Transverse colon (tissue), 4 donors: ENCODE measurements around the gene UNC5A. TPM values are rescaled to one million over a fixed set of nuclear protein-coding genes. Genes with fewer than 3 reads are reported as not detected.

Experiments used
- DNase-seq: peaks from one replicate; pipeline ENCODE4 v3.0.0-alpha.2; 2019
- H3K27ac ChIP-seq, 4 donors: fragments of 200-600 bp; sonication (generic); 2 replicates each; pipeline ENCODE4 v1.5.1; 2016 to 2018; ENCODE audit warnings: inconsistent platforms in 4 of 4
- H3K27me3 ChIP-seq: fragments of 200-600 bp; sonication (generic); 2 replicates; pipeline ENCODE4 v1.5.1; 2017; ENCODE audit warnings: inconsistent platforms
- H3K36me3 ChIP-seq, 4 donors: fragments of 200-600 bp; sonication (generic); 2 replicates each; pipeline ENCODE4 v1.5.1; 2017 to 2019; ENCODE audit warnings: inconsistent platforms in 4 of 4
- H3K4me1 ChIP-seq, 4 donors: fragments of 200-600 bp; sonication (generic); 2 replicates each; pipeline ENCODE4 v1.5.1; 2017 to 2020; ENCODE audit warnings: inconsistent platforms in 4 of 4
- H3K4me3 ChIP-seq, 4 donors: fragments of 200-600 bp; sonication (generic); 1 replicate in 1 of 4; 2 replicates in 3 of 4; pipeline versions ENCODE4 v1.5.1 to v1.6.1; 2017 to 2019; ENCODE audit warnings: inconsistent platforms in 4 of 4
- H3K9me3 ChIP-seq, 2 donors: fragments of 200-600 bp; sonication (generic); 2 replicates each; pipeline ENCODE4 v1.5.1; 2017 to 2019; ENCODE audit warnings: inconsistent platforms in 2 of 2
- CTCF ChIP-seq, 5 experiments: fragments of 200-600 bp in 3 of 5; fragments of 450-650 bp in 2 of 5; sonication (generic) in 3 of 5; IDR thresholded peaks; 1 replicate in 2 of 5; 2 replicates in 3 of 5; pipeline ENCODE4 v1.5.1; 2016 to 2017; ENCODE audit warnings: antibody characterized with exemption in 5 of 5, inconsistent platforms in 3 of 5, mild to moderate bottlenecking in 2 of 5, moderate library complexity in 1 of 5
- EP300 ChIP-seq: sonication (generic); formaldehyde crosslinking; IDR thresholded peaks from one replicate; pipeline ENCODE4 v1.6.1; 2017; ENCODE audit warnings: antibody characterized with exemption, low read depth
- POLR2A ChIP-seq: fragments of 450-650 bp; IDR thresholded peaks from one replicate; pipeline ENCODE4 v1.6.1; 2016; ENCODE audit warnings: antibody characterized with exemption, mild to moderate bottlenecking, moderate library complexity
- POLR2AphosphoS5 ChIP-seq, 3 donors: sonication (generic); formaldehyde crosslinking; IDR thresholded peaks; one replicate each; pipeline ENCODE4 v1.6.1; 2016; ENCODE audit warnings: antibody characterized with exemption in 3 of 3
- WGBS, 2 donors: methylation state at CpG; one replicate each; pipeline ENCODE4 v1.1.5; 2018; ENCODE audit warnings: low coverage in 1 of 2; 5-methylcytosine and 5-hydroxymethylcytosine counted together
- in situ Hi-C, 4 donors: fragments of 200-750 bp; cut with MboI; loops; one replicate each; pipeline versions ENCODE4 v1.15.0 to v1.15.1; 2017; ENCODE audit warnings: low sequenced_read_pairs in 3 of 4, low pct_ligation_motif_present in 1 of 4, low pct_unique_long_range_greater_than_20kb in 1 of 4
- intact Hi-C: fragments of 100-400 bp; cut with DNase I; formaldehyde crosslinking; loops from one replicate; pipeline ENCODE4 v1.15.1; 2023; ENCODE audit warnings: low total_unique reads
- total RNA-seq, 4 donors: library from RNA; depleted of rRNA; stranded (reverse); fragments of >200 nt; gene quantifications; one replicate each; pipeline ENCODE4 v1.1.0, GENCODE V29; 2016

Gene UNC5A
- total RNA-seq, 4 donors from 2014 or later, result 0.32 TPM; not detected in 3

DNA sequence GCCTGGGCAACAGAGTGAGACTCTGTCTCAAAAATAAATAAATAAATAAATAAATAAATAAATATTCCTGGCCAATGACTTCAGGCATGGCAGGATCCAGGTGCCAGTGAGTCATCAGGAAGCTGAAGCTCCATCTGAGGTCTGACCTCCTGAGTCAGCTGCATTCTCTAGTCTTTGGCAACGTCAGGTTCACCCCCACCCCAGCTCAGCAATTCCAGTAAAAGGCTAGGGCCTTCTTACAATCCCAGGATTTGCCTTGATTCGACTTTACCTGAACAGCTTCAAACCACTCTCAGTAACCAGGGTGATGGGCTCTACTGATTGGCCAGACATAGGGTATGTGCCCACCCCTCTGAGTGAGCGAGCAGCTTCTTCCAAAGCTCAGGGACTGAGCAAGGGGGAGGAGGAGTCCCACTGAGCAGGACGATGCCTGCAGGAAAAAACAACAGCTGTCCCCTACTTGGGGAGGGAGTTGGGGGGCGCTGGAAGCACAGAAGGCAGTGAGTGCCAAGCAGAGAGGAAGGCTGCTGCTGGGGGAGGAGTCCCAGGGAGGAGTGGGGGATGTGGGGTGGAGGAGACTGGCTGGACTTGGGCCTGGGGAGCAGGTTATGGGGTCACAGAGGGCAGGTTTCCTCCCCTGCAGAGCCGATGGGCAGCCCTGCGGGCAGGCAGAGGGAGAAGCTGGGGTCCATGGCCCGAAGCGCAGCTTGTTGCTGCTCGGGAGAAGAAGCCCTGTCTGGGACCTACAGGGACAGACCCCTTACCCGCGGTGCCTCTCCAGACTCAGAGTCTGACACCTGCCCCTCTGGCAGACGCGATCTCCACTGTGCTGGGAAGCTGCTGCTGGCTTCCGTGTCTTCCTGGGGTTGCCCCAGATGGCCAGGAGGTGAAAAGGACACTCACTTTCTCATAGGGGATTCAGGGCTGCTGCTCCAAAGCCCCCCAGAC is 25.9 kb upstream of the UNC5A start:
- Histone ChIP-seq H3K27me3 (peaks cover 46% of the 10 kb centered on the region), H3K4me3 (no peak overlapping the region), H3K36me3 (no peaks in the 10 kb centered on the region), H3K9me3 (no peaks in the 10 kb centered on the region), H3K27ac (no peak overlapping the region), H3K4me1 (no peaks in the 10 kb centered on the region)
- no peak for DNase-seq
- TF ChIP-seq POLR2AphosphoS5 (IDR thresholded peaks at IDR 0.05) (no peak), CTCF (IDR thresholded peaks at IDR 0.05) (no peak), POLR2A (no peak), EP300 (no peak)
- in situ Hi-C loops, result no loop called here
- WGBS, 2 donors, result 27% methylated on average over 15 of the region's 15 CpGs; no CpG with 5 or more reads in 1 of the 2 donors
- intact Hi-C loops, result no loop called here

DNA sequence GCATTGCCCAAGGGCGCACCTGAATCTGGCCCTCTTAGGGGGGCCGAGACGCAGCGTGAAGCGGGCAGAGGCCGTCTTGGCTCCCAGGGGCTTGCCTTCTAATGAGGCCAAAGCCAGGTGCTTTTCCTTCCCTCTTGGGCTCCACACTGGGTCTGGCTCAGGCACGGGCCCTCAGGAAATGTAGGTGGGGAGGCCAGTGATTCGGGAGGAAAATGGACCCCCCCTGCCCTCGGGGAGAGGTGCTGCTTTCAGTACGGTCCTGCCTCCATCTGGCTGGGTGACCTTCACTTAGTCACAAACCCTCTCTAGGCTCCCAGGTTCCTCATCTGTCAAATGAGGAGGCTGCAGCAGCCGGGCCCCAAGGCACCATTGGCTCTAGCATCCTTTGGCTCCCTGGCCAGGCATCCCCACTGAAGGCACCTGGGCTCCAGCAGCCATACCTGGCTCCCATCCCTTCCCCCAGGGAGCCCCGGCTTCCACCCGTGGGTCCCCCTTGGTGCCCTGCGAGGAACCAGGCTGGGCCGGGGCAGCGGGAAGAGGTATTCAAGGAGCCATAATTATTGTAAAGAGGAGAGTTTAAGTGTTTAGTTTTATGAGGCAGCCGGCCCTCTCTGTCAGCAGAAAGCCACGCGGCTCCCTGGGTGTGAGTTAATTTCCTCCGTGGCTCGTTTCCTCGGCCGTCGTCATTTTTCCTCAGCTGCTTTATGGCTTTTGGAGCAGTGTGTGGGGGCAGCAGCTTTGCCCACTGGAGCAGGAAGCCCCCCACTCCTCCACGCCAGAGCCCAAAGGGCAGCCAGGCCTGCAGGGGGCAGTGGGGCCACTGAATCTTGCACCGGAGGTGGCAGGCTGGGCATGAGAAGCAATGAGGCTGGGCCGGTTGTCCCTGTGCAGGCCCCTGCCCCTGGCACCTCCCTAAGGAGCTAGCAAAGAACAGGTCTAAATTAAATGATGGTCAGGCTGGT is 24.9 kb upstream of the UNC5A start:
- in situ Hi-C loops, result no loop called here
- intact Hi-C loops, result no loop called here
- WGBS, 2 donors, result 42 to 60% methylated on average over 2 to 26 of the region's 27 CpGs

GRCh38 chr5:176787676-176788075 is 22.7 kb upstream of the UNC5A start:
- 84% methylated on average over 3 of the region's 3 CpGs; no CpG with 5 or more reads in 1 of the 2 donors for WGBS, 2 donors
- H3K27ac ChIP-seq, result no peak overlapping the region
- intact Hi-C loops (no loop called here), in situ Hi-C loops (no loop called here)
- no peaks in the 10 kb centered on the region for H3K36me3 ChIP-seq
- no peak for DNase-seq
- TF ChIP-seq EP300 (no peak), CTCF (IDR thresholded peaks at IDR 0.05) (no peak), POLR2AphosphoS5 (IDR thresholded peaks at IDR 0.05) (no peak), POLR2A (no peak)
- no peak overlapping the region for H3K4me3 ChIP-seq
- no peaks in the 10 kb centered on the region for H3K9me3 ChIP-seq
- H3K27me3 ChIP-seq, result peaks cover 53% of the 10 kb centered on the region
- H3K4me1 ChIP-seq, result no peaks in the 10 kb centered on the region

More for the DNA sequence above, 24.9 kb upstream of the UNC5A start:
- Histone ChIP-seq H3K4me1 (no peaks in the 10 kb centered on the region), H3K9me3 (no peaks in the 10 kb centered on the region), H3K27me3 (peaks cover 45% of the 10 kb centered on the region), H3K36me3 (no peaks in the 10 kb centered on the region), H3K27ac (no peak overlapping the region), H3K4me3 (no peak overlapping the region)
- no peak for DNase-seq
- TF ChIP-seq POLR2AphosphoS5 (IDR thresholded peaks at IDR 0.05), result no peak
- no peak for TF ChIP-seq CTCF (IDR thresholded peaks at IDR 0.05)
- no peak for TF ChIP-seq EP300
- no peak for TF ChIP-seq POLR2A

GRCh38 chr5:176788091-176788490 is 22.3 kb upstream of the UNC5A start:
- Histone ChIP-seq H3K27me3 (peaks cover 57% of the 10 kb centered on the region), H3K9me3 (no peaks in the 10 kb centered on the region), H3K36me3 (no peaks in the 10 kb centered on the region), H3K4me3 (no peak overlapping the region), H3K4me1 (no peaks in the 10 kb centered on the region), H3K27ac (no peak overlapping the region)
- in situ Hi-C loops, result no loop called here
- no peak for TF ChIP-seq CTCF (IDR thresholded peaks at IDR 0.05)
- TF ChIP-seq EP300, result no peak
- TF ChIP-seq POLR2A, result no peak
- WGBS, 2 donors, result 63 to 87% methylated on average over 2 to 7 of the region's 7 CpGs
- intact Hi-C loops, result no loop called here
- DNase-seq, result no peak
